IPS DF 6.9 (cell line): ENCODE measurements around the gene PDS5B.
A peak's percentile ranks its signal among the peaks of the same experiment; 100 is the strongest.
"Not testable (repeated sequence)": the region's sequence is repeated elsewhere in the genome, so short reads cannot be mapped to it uniquely, and the experiment has no call there.

Experiments
- DNase-seq: peaks from one replicate; pipeline ENCODE4 v3.0.0-alpha.2; 2013; ENCODE audit warnings: low read depth, low spot score
- H3K27ac ChIP-seq: one replicate; pipeline ENCODE4 v1.5.1; 2013; ENCODE audit warnings: low read length, control low read depth
- H3K27me3 ChIP-seq: 2 replicates; pipeline ENCODE4 v1.6.1; 2013; ENCODE audit warnings: mild to moderate bottlenecking, low read length; ENCODE audit not compliant: control insufficient read depth, insufficient read depth
- H3K36me3 ChIP-seq: 2 replicates; pipeline ENCODE4 v1.6.1; 2013; ENCODE audit warnings: low read length; ENCODE audit not compliant: control insufficient read depth, insufficient read depth
- H3K4me1 ChIP-seq: 2 replicates; pipeline ENCODE4 v1.6.1; 2013; ENCODE audit warnings: low read length; ENCODE audit not compliant: control insufficient read depth, insufficient read depth
- H3K4me3 ChIP-seq: 2 replicates; pipeline ENCODE4 v1.5.1; 2013; ENCODE audit warnings: mild to moderate bottlenecking, low read length
- H3K9me3 ChIP-seq: 2 replicates; pipeline ENCODE4 v1.6.1; 2013; ENCODE audit warnings: low read length, inconsistent platforms; ENCODE audit not compliant: control insufficient read depth, insufficient read depth
- WGBS: extraction: QIAGEN DNeasy Blood & Tissue Kit; methylation state at CpG from one replicate; pipeline ENCODE4 v1.1.7; 2013; ENCODE audit warnings: mixed read lengths, missing lambda C conversion rate; ENCODE audit not compliant: insufficient read length, insufficient coverage; 5-methylcytosine and 5-hydroxymethylcytosine counted together

PDS5B gene

GRCh38 chr13:32823597-32823996 is 237.3 kb downstream of the PDS5B start:
- Histone ChIP-seq H3K27me3 (no peaks in the 10 kb centered on the region), H3K4me3 (no peak overlapping the region), H3K4me1 (no peaks in the 10 kb centered on the region), H3K36me3 (no peaks in the 10 kb centered on the region), H3K27ac (no peak overlapping the region), H3K9me3 (no peaks in the 10 kb centered on the region)
- DNase-seq: no peak
- WGBS: 97% methylated on average over 3 of the region's 5 CpGs

- Histone ChIP-seq H3K27me3 (no peaks in the 10 kb centered on the region), H3K27ac (no peak overlapping the region), H3K4me3 (no peak overlapping the region), H3K4me1 (no peaks in the 10 kb centered on the region), H3K36me3 (no peaks in the 10 kb centered on the region), H3K9me3 (no peaks in the 10 kb centered on the region)
- no CpG with 5 or more reads among the region's 15 CpGs for WGBS
- no peak for DNase-seq
Measured at GRCh38 chr13:32824061-32824460, 237.8 kb downstream of the PDS5B start.

- peak; percentile 35 for DNase-seq
- H3K4me3 ChIP-seq: no peak overlapping the region
- no peaks in the 10 kb centered on the region for H3K27me3 ChIP-seq
- H3K27ac ChIP-seq: no peak overlapping the region
- no peaks in the 10 kb centered on the region for H3K9me3 ChIP-seq
- no CpG with 5 or more reads among the region's 7 CpGs for WGBS
- no peaks in the 10 kb centered on the region for H3K36me3 ChIP-seq
- H3K4me1 ChIP-seq: no peaks in the 10 kb centered on the region
Measured at GRCh38 chr13:32824675-32825074, 238.4 kb downstream of the PDS5B start.

GRCh38 chr13:32825481-32825880 is 239.2 kb downstream of the PDS5B start:
- no peaks in the 10 kb centered on the region for H3K4me1 ChIP-seq
- H3K4me3 ChIP-seq: no peak overlapping the region
- no CpG with 5 or more reads among the region's 2 CpGs for WGBS
- H3K27me3 ChIP-seq: no peaks in the 10 kb centered on the region
- no peak for DNase-seq
- no peaks in the 10 kb centered on the region for H3K36me3 ChIP-seq
- H3K27ac ChIP-seq: no peak overlapping the region
- no peaks in the 10 kb centered on the region for H3K9me3 ChIP-seq

GRCh38 chr13:32826372-32826771 is 240.1 kb downstream of the PDS5B start:
- H3K9me3 ChIP-seq, H3K36me3 ChIP-seq, H3K4me1 ChIP-seq, H3K27me3 ChIP-seq, H3K27ac ChIP-seq, H3K4me3 ChIP-seq, DNase-seq: not testable (repeated sequence)
- no CpG with 5 or more reads among the region's 5 CpGs for WGBS
